K562 (cell line): ENCODE results near the gene BRWD1. TPM values are rescaled to one million over a fixed set of nuclear protein-coding genes. Genes with fewer than 3 reads are reported as not detected.

ENCODE experiments used
- ATAC-seq: fragments of 200-7000 bp; cut with Tn5 transposase; 3 replicates; pipeline ENCODE4 v1.9.1; 2020; ENCODE audit warnings: moderate library complexity
- BruUV-seq: library from RNA; stranded (reverse); fragments of 400-500 nt; replicated peaks from 2 replicates; lab custom pipeline; 2021; lab: Mats Ljungman, UMichigan
- CTCF ChIA-PET: fragments of 300-600 bp; formaldehyde crosslinking; extraction: SDS; loops from one replicate; lab custom pipeline; 2021; ENCODE audit warnings: low intra/inter-chr PET ratio; lab: Yijun Ruan, JAX
- POLR2A ChIA-PET: fragments of 300-600, 350-650 bp; sonication (Branson Sonifier 250); formaldehyde crosslinking; extraction: SDS; loops from one replicate; lab custom pipeline; 2021; ENCODE audit warnings: antibody characterized with exemption, inconsistent platforms; lab: Yijun Ruan, JAX
- DNase-seq, 4 experiments: peaks; one replicate each; pipeline versions ENCODE4 v3.0.0 to v3.0.0-alpha.2; 2011 to 2018; ENCODE audit warnings: low spot score in 3 of 4, mixed read lengths in 3 of 4; ENCODE audit errors: extremely low read depth in 1 of 4
- FAIRE-seq: peaks from 2 replicates; lab custom pipeline; 2011; peaks lifted over from hg19 to GRCh38; lab: Jason Lieb, UNC
- H2AFZ ChIP-seq: 2 replicates; pipeline ENCODE4 v1.6.0; 2011; ENCODE audit warnings: low read depth, low read length, control low read depth, inconsistent platforms
- H3K27ac ChIP-seq: fragments of 200-600 bp; 3 replicates; pipeline ENCODE4 v1.8.0; 2011; ENCODE audit warnings: low read depth, mild to moderate bottlenecking, control low read depth, inconsistent platforms, low read length, moderate library complexity, mixed read lengths; ENCODE audit errors: extremely low read depth
- H3K27me3 ChIP-seq, 2 experiments: fragments of 300-600 bp in 1 of 2; 2 replicates in 1 of 2; 3 replicates in 1 of 2; pipeline versions ENCODE4 v1.6.0 to v1.8.0; 2011; ENCODE audit warnings: inconsistent platforms in 2 of 2, low read length in 2 of 2, mild to moderate bottlenecking in 1 of 2, mixed read lengths in 1 of 2, moderate library complexity in 1 of 2; ENCODE audit not compliant: control insufficient read depth in 2 of 2, insufficient read depth in 2 of 2
- H3K36me3 ChIP-seq: fragments of 300-600 bp; 3 replicates; pipeline ENCODE4 v1.8.0; 2011; ENCODE audit warnings: mild to moderate bottlenecking, low read length, inconsistent platforms; ENCODE audit not compliant: control insufficient read depth, insufficient read depth
- H3K4me1 ChIP-seq, 2 experiments: fragments of 200-600 bp in 1 of 2; replicated peaks in 1 of 2; 2 replicates in 1 of 2; 3 replicates in 1 of 2; pipeline versions ENCODE4 v1.5.1 to v1.8.0; 2011; ENCODE audit warnings: inconsistent platforms in 2 of 2, low read length in 2 of 2, mild to moderate bottlenecking in 1 of 2, mixed read lengths in 1 of 2, moderate library complexity in 1 of 2; ENCODE audit not compliant: control insufficient read depth in 2 of 2, insufficient read depth in 2 of 2
- H3K4me2 ChIP-seq: 2 replicates; pipeline ENCODE4 v1.6.1; 2011; ENCODE audit warnings: low read length, control low read depth, inconsistent platforms, mixed read lengths; ENCODE audit not compliant: insufficient read depth
- H3K4me3 ChIP-seq: fragments of 200-600 bp; sonication (generic), shearing (Covaris generic); 2 replicates; pipeline ENCODE4 v1.5.1; 2016; ENCODE audit warnings: control low read depth, inconsistent platforms
- H3K79me2 ChIP-seq: fragments of 200-600 bp; 3 replicates; pipeline ENCODE4 v1.8.0; 2011; ENCODE audit warnings: low read length, inconsistent platforms; ENCODE audit not compliant: control insufficient read depth, insufficient read depth
- H3K9ac ChIP-seq, 2 experiments: 2 replicates each; pipeline versions ENCODE4 v1.6.0 to v1.6.1; 2011; ENCODE audit warnings: low read depth in 2 of 2, low read length in 2 of 2, control low read depth in 1 of 2, inconsistent platforms in 1 of 2, mild to moderate bottlenecking in 1 of 2, mixed read lengths in 1 of 2; ENCODE audit not compliant: insufficient read depth in 1 of 2
- H3K9me1 ChIP-seq: one replicate; pipeline ENCODE4 v1.6.0; 2011; ENCODE audit warnings: inconsistent platforms, mild to moderate bottlenecking, low read length, moderate library complexity; ENCODE audit not compliant: control insufficient read depth, insufficient read depth
- H3K9me3 ChIP-seq: replicated peaks from 2 replicates; pipeline ENCODE4 v1.5.1; 2011; ENCODE audit warnings: low read depth, low read length, inconsistent platforms; ENCODE audit not compliant: control insufficient read depth, insufficient read depth
- H4K20me1 ChIP-seq: replicated peaks from 2 replicates; pipeline ENCODE4 v1.6.1; 2011; ENCODE audit warnings: low read length, inconsistent platforms, mixed read lengths; ENCODE audit not compliant: control insufficient read depth, insufficient read depth
- ARNT ChIP-seq, 2 experiments: fragments of 450-650 bp; IDR thresholded peaks; 2 replicates each; pipeline ENCODE4 v1.6.1; 2016; ENCODE audit warnings: mild to moderate bottlenecking in 1 of 2
- ELF4 ChIP-seq: fragments of 450-650 bp; formaldehyde crosslinking; IDR thresholded peaks from 2 replicates; pipeline ENCODE4 v1.4.0; 2022; ENCODE audit warnings: missing genetic modification characterization
- ERF ChIP-seq: fragments of 450-650 bp; formaldehyde crosslinking; IDR thresholded peaks from 2 replicates; pipeline ENCODE4 v1.4.0; 2020; ENCODE audit warnings: mild to moderate bottlenecking, mixed read lengths
- EWSR1 ChIP-seq: fragments of 450-650 bp; IDR thresholded peaks from 2 replicates; pipeline ENCODE4 v1.6.1; 2018; ENCODE audit warnings: borderline replicate concordance, mild to moderate bottlenecking, low read depth, moderate library complexity; ENCODE audit not compliant: partially characterized antibody
- GTF2A2 ChIP-seq: IDR thresholded peaks from 2 replicates; pipeline ENCODE4 v1.6.1; 2016; ENCODE audit warnings: mild to moderate bottlenecking, missing genetic modification characterization, missing compliant biosample characterization
- PCBP1 ChIP-seq: fragments of 200-400 bp; formaldehyde crosslinking; IDR thresholded peaks from 2 replicates; pipeline ENCODE4 v1.6.1; 2018; ENCODE audit warnings: mild to moderate bottlenecking, low read depth, low read length; ENCODE audit not compliant: poor library complexity, severe bottlenecking
- REST ChIP-seq, 2 experiments: fragments of 450-650 bp; formaldehyde crosslinking in 1 of 2; IDR thresholded peaks; 2 replicates each; pipeline versions ENCODE4 v1.4.0 to v1.6.1; 2014 to 2020; ENCODE audit warnings: mild to moderate bottlenecking in 2 of 2, borderline replicate concordance in 1 of 2, low read depth in 1 of 2
- ZNF232 ChIP-seq: sonication (generic); formaldehyde crosslinking; IDR thresholded peaks from 2 replicates; pipeline ENCODE4 v1.8.0; 2022; ENCODE audit warnings: mild to moderate bottlenecking, missing genetic modification reagents
- WGBS: fragments of 100-300 bp; shearing (Covaris generic); methylation state at CpG from one replicate; pipeline ENCODE4 v1.1.6; 2016; ENCODE audit warnings: low coverage, mixed read lengths; ENCODE audit not compliant: insufficient coverage; ENCODE audit errors: missing lambda C conversion rate; 5-methylcytosine and 5-hydroxymethylcytosine counted together
- in situ Hi-C: fragments of 300-500 bp; cut with MboI; formaldehyde crosslinking; loops from 4 replicates; pipeline ENCODE4 v1.15.0; 2018; ENCODE audit warnings: inconsistent platforms, mixed read lengths
- intact Hi-C: fragments of 100-400 bp; cut with micrococcal nuclease; formaldehyde crosslinking; loops from 2 replicates; pipeline ENCODE4 v1.14.2; 2022
- polyA plus RNA-seq, 8 experiments: library from polyadenylated mRNA; depleted of rRNA in 4 of 8; stranded (reverse) in 5 of 8; unstranded in 3 of 8; fragments of >200 nt; fragmentation: Nextera tagmentation in 2 of 8; fragmentation: Illumina TruSeq in 1 of 8; extraction: Ambion mirVana in 2 of 8; extraction: Trizol in 1 of 8; gene quantifications; 2 replicates each; pipeline versions ENCODE4 v1.2.1 to v1.2.3, GENCODE V29; 2011 to 2014; ENCODE audit warnings: inconsistent platforms in 1 of 8, missing spikeins in 1 of 8
- total RNA-seq, 7 experiments: library from RNA; depleted of rRNA in 6 of 7; stranded (reverse); fragments of >200 nt in 6 of 7; fragmentation: Illumina TruSeq in 2 of 7; extraction: Trizol in 2 of 7; gene quantifications; 2 replicates each; pipeline versions ENCODE4 v1.2.1 to v1.2.3, GENCODE V29; 2011 to 2021; ENCODE audit warnings: low replicate concordance in 1 of 7

The BRWD1 gene
- total and polyA plus RNA-seq, 9 of the 15 experiments (the other 6 are each of a cell fraction or from before 2014, with no cell fraction given), result 10.1 to 60.2 (median 34.1) TPM

- Histone ChIP-seq H3K4me3 (no peak overlapping the region), H3K4me1 (no peaks in the 10 kb centered on the region; a peak in 1 of 5 replicates), H3K27me3 (peaks cover 5 to 8% of the 10 kb centered on the region in 2 experiments; a peak in 3 of 5 replicates), H3K9me1 (no peaks in the 10 kb centered on the region), H3K9me3 (no peaks in the 10 kb centered on the region), H4K20me1 (no peaks in the 10 kb centered on the region), H3K4me2 (no peak overlapping the region), H3K27ac (no peak overlapping the region), H3K79me2 (no peaks in the 10 kb centered on the region), H3K36me3 (no peaks in the 10 kb centered on the region), H2AFZ (no peak overlapping the region), H3K9ac (no peak overlapping the region)
- 24% methylated on average over 6 of the region's 6 CpGs for WGBS
- TF ChIP-seq GTF2A2, result no peak
- FAIRE-seq (no peak), ATAC-seq (no peak), DNase-seq (no peak)
- POLR2A ChIA-PET, result interaction anchor here (0.6 to 2.3 kb wide), 4 partner anchors 9 to 238 kb away, joined by 3 to 8 read pairs (median 4); no protein-coding TSS in a partner anchor
- BruUV-seq, result no TSS peak
- CTCF ChIA-PET, result no interaction called here
- intact Hi-C loops (no loop called here), in situ Hi-C loops (no loop called here)
Observed at GRCh38 chr21:39150316-39150715, 163.1 kb downstream of the BRWD1 start.

GRCh38 chr21:39149882-39150281 is 163.6 kb downstream of the BRWD1 start:
- Histone ChIP-seq H4K20me1 (no peaks in the 10 kb centered on the region), H3K79me2 (no peaks in the 10 kb centered on the region), H3K27me3 (peaks cover 5 to 8% of the 10 kb centered on the region in 2 experiments; a peak in 3 of 5 replicates), H3K4me3 (no peak overlapping the region), H2AFZ (no peak overlapping the region), H3K9me3 (no peaks in the 10 kb centered on the region), H3K27ac (no peak overlapping the region), H3K4me1 (no peaks in the 10 kb centered on the region; a peak in 1 of 5 replicates), H3K36me3 (no peaks in the 10 kb centered on the region), H3K4me2 (no peak overlapping the region), H3K9me1 (no peaks in the 10 kb centered on the region), H3K9ac (no peak overlapping the region)
- intact Hi-C loops, result no loop called here
- in situ Hi-C loops, result no loop called here
- TF ChIP-seq PCBP1 (no peak), REST (IDR thresholded peaks at IDR 0.05; ENCODE audit: borderline replicate concordance) (no peak), REST (CRISPR knock-in tag; IDR thresholded peaks at IDR 0.05; ENCODE audit: low read depth) (no peak), ZNF232 (CRISPR knock-in tag) (no peak), EWSR1 (no peak), ELF4 (no peak), ARNT (IDR thresholded peaks at IDR 0.05) (no peak), ERF (no peak)
- ATAC-seq (no peak), DNase-seq (no peak), FAIRE-seq (no peak)
- no TSS peak for BruUV-seq
- CTCF ChIA-PET, result no interaction called here
- POLR2A ChIA-PET, result interaction anchor here (0.6 to 1.3 kb wide), 3 partner anchors 8 to 238 kb away, joined by 3 to 5 read pairs (median 3); no protein-coding TSS in a partner anchor
